PC-9 (cell line): ENCODE data around the gene SCAF1. TPM values are rescaled to one million over a fixed set of nuclear protein-coding genes. Genes with fewer than 3 reads are reported as not detected.

Experiments used
- BruUV-seq: library from RNA; stranded (reverse); fragments of 400-500 nt; replicated peaks from 2 replicates; lab custom pipeline; 2021; lab: Mats Ljungman, UMichigan
- CTCF ChIA-PET: fragments of 300-600 bp; sonication (Branson Sonifier 250); formaldehyde crosslinking; loops from one replicate; lab custom pipeline; 2022; ENCODE audit warnings: antibody characterized with exemption; lab: Charles Lee
- POLR2A ChIA-PET: fragments of 300-600 bp; sonication (Branson Sonifier 250); formaldehyde crosslinking; loops from one replicate; lab custom pipeline; 2022; ENCODE audit warnings: antibody characterized with exemption; ENCODE audit not compliant: unreplicated experiment; lab: Charles Lee
- DNase-seq, 2 experiments: peaks; one replicate each; pipeline versions ENCODE4 v3.0.0 to v3.0.0-alpha.2; 2015 to 2022; ENCODE audit warnings: mixed read lengths in 1 of 2
- H2AFZ ChIP-seq: fragments of 200-600 bp; sonication (generic); 2 replicates; pipeline ENCODE4 v1.8.1; 2017; ENCODE audit warnings: antibody characterized with exemption
- H3F3A ChIP-seq: fragments of 200-600 bp; sonication (generic); 2 replicates; pipeline ENCODE4 v1.8.1; 2017; ENCODE audit warnings: antibody characterized with exemption, mild to moderate bottlenecking, low read depth; ENCODE audit not compliant: insufficient read depth
- H3K27ac ChIP-seq: fragments of 200-600 bp; sonication (generic); 2 replicates; pipeline ENCODE4 v1.6.1; 2016; ENCODE audit warnings: mixed run types
- H3K27me3 ChIP-seq: fragments of 200-600 bp; sonication (generic); 2 replicates; pipeline ENCODE4 v1.6.1; 2016; ENCODE audit warnings: low read depth, mixed run types; ENCODE audit not compliant: insufficient read depth
- H3K36me3 ChIP-seq: fragments of 200-600 bp; sonication (generic); 2 replicates; pipeline ENCODE4 v1.6.1; 2016; ENCODE audit warnings: low read depth, mixed run types
- H3K4me1 ChIP-seq: fragments of 200-600 bp; sonication (generic); replicated peaks from 2 replicates; pipeline ENCODE4 v1.6.1; 2016; ENCODE audit warnings: mixed run types; ENCODE audit not compliant: insufficient read depth
- H3K4me2 ChIP-seq: fragments of 200-600 bp; sonication (generic); 2 replicates; pipeline ENCODE4 v1.6.1; 2017; ENCODE audit warnings: mixed run types
- H3K4me3 ChIP-seq: fragments of 200-600 bp; sonication (generic); 2 replicates; pipeline ENCODE4 v1.6.1; 2016; ENCODE audit warnings: mixed run types
- H3K79me2 ChIP-seq: fragments of 200-600 bp; sonication (generic); 2 replicates; pipeline ENCODE4 v1.6.1; 2017; ENCODE audit warnings: low read depth, mixed run types
- H3K9me2 ChIP-seq: fragments of 200-600 bp; sonication (generic); 2 replicates; pipeline ENCODE4 v1.8.1; 2017; ENCODE audit warnings: mild to moderate bottlenecking; ENCODE audit not compliant: insufficient read depth
- H3K9me3 ChIP-seq: fragments of 200-600 bp; sonication (generic); 2 replicates; pipeline ENCODE4 v1.8.1; 2016; ENCODE audit warnings: low read depth; ENCODE audit not compliant: insufficient read depth
- H4K20me1 ChIP-seq: fragments of 200-600 bp; sonication (generic); 2 replicates; pipeline ENCODE4 v1.8.1; 2017; ENCODE audit not compliant: insufficient read depth
- EZH2 ChIP-seq: fragments of 200-600 bp; sonication (generic); IDR thresholded peaks from 2 replicates; pipeline ENCODE4 v1.8.0; 2017; ENCODE audit warnings: antibody characterized with exemption, low read depth
- intact Hi-C: fragments of 100-400 bp; cut with micrococcal nuclease; formaldehyde crosslinking; loops from one replicate; pipeline ENCODE4 v1.10.0; 2022; ENCODE audit not compliant: unreplicated experiment
- total RNA-seq: library from RNA; stranded (reverse); gene quantifications from 2 replicates; pipeline ENCODE4 v1.2.3, GENCODE V29; 2021
- TF ChIP-seq, protein P1 (sequence below): fragments of 200-600 bp; sonication (generic); conservative IDR thresholded peaks from 2 replicates; pipeline ENCODE4 v1.6.1; 2017; ENCODE audit warnings: mixed run types, antibody characterized with exemption, mild to moderate bottlenecking, moderate library complexity

Gene SCAF1
- total RNA-seq, 1 experiment from 2014 or later: 91.3 TPM

- peaks cover 12% of the 10 kb centered on the region for H3K4me1 ChIP-seq
- H3K4me2 ChIP-seq: no peak overlapping the region
- TF ChIP-seq, protein P1, sequence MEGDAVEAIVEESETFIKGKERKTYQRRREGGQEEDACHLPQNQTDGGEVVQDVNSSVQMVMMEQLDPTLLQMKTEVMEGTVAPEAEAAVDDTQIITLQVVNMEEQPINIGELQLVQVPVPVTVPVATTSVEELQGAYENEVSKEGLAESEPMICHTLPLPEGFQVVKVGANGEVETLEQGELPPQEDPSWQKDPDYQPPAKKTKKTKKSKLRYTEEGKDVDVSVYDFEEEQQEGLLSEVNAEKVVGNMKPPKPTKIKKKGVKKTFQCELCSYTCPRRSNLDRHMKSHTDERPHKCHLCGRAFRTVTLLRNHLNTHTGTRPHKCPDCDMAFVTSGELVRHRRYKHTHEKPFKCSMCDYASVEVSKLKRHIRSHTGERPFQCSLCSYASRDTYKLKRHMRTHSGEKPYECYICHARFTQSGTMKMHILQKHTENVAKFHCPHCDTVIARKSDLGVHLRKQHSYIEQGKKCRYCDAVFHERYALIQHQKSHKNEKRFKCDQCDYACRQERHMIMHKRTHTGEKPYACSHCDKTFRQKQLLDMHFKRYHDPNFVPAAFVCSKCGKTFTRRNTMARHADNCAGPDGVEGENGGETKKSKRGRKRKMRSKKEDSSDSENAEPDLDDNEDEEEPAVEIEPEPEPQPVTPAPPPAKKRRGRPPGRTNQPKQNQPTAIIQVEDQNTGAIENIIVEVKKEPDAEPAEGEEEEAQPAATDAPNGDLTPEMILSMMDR: no peak
- TF ChIP-seq EZH2: no peak
- ChIA-PET POLR2A (interaction anchor here (0.7 kb wide), 1 partner anchor 16 kb away, joined by 5 read pairs; no protein-coding TSS in a partner anchor), CTCF (no interaction called here)
- peaks cover 44% of the 10 kb centered on the region for H4K20me1 ChIP-seq
- intact Hi-C loops: no loop called here
- peaks cover 68% of the 10 kb centered on the region for H3F3A ChIP-seq
- H3K27ac ChIP-seq: peak overlapping the region; percentile 40; the same call in 1 of the 2 replicates
- H3K36me3 ChIP-seq: peaks cover 14% of the 10 kb centered on the region
- H3K79me2 ChIP-seq: peaks cover 27% of the 10 kb centered on the region
- H3K27me3 ChIP-seq: no peaks in the 10 kb centered on the region
- no peaks in the 10 kb centered on the region for H3K9me3 ChIP-seq
- no peak overlapping the region for H3K4me3 ChIP-seq
- no peak overlapping the region for H2AFZ ChIP-seq
- BruUV-seq: no TSS peak
- DNase-seq: peak in 1 of 2 experiments; percentile 54
- no peaks in the 10 kb centered on the region for H3K9me2 ChIP-seq
These were observed 18.4 kb downstream of the SCAF1 start for GRCh38 chr19:49660338-49660961.

- no peak overlapping the region for H3K4me2 ChIP-seq
- H3K4me3 ChIP-seq: no peak overlapping the region
- TF ChIP-seq, protein P1: no peak
- TF ChIP-seq EZH2: no peak
- no peaks in the 10 kb centered on the region for H3K9me2 ChIP-seq
- no peak overlapping the region for H3K27ac ChIP-seq
- POLR2A ChIA-PET: interaction anchor here (0.5 kb wide), 1 partner anchor 21 kb away, joined by 3 read pairs; no protein-coding TSS in a partner anchor
- CTCF ChIA-PET: interaction anchor here (0.7 kb wide), 1 partner anchor 16 kb away, joined by 5 read pairs; no protein-coding TSS in a partner anchor
- no peaks in the 10 kb centered on the region for H3K9me3 ChIP-seq
- peaks cover 14% of the 10 kb centered on the region for H3K36me3 ChIP-seq
- no peak overlapping the region for H2AFZ ChIP-seq
- no peaks in the 10 kb centered on the region for H3K27me3 ChIP-seq
- H3K79me2 ChIP-seq: peaks cover 40% of the 10 kb centered on the region
- no peak for DNase-seq
- BruUV-seq: no TSS peak
- H4K20me1 ChIP-seq: peaks cover 36% of the 10 kb centered on the region
- peaks cover 17% of the 10 kb centered on the region for H3K4me1 ChIP-seq
- intact Hi-C loops: no loop called here
- peaks cover 64% of the 10 kb centered on the region for H3F3A ChIP-seq
These were observed 20.0 kb downstream of the SCAF1 start for GRCh38 chr19:49662011-49662410.

DNA sequence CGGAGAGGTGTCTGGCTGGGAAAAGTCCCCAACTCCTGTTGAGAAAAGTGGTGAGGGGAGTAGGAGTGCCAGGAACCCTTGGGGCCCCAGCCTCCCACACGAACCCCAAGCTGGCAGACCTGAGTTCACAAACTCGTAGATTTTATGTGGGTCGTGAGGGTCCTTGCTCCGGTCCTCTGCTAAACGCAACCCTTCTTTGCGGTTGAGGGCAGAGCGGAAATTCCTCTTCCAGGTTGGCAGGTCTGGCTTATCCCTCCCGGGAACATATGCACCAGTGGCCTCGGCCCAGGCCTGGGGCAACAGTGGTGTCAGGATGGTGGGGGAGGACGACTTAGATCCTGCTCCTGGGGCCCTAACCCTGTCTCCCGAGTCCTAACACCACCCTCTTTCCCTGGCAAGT is 21.2 kb downstream of the SCAF1 start:
- no peak for TF ChIP-seq EZH2
- TF ChIP-seq, protein P1: no peak
- Histone ChIP-seq H3F3A (peaks cover 64% of the 10 kb centered on the region), H3K27ac (no peak overlapping the region), H4K20me1 (peaks cover 36% of the 10 kb centered on the region), H3K4me1 (peaks cover 21% of the 10 kb centered on the region), H3K4me3 (no peak overlapping the region), H3K36me3 (peaks cover 14% of the 10 kb centered on the region), H3K9me2 (no peaks in the 10 kb centered on the region), H3K27me3 (no peaks in the 10 kb centered on the region), H2AFZ (no peak overlapping the region), H3K79me2 (peaks cover 44% of the 10 kb centered on the region), H3K4me2 (peak overlapping the region; percentile 99), H3K9me3 (no peaks in the 10 kb centered on the region)
- POLR2A ChIA-PET: interaction anchor here (0.7 kb wide), 1 partner anchor 22 kb away, joined by 12 read pairs; no protein-coding TSS in a partner anchor
- CTCF ChIA-PET: no interaction called here
- intact Hi-C loops: no loop called here
- no TSS peak for BruUV-seq
- no peak for DNase-seq
